ENCODE results near the gene BCAS1. TPM values are rescaled to one million over a fixed set of nuclear protein-coding genes. Genes with fewer than 3 reads are reported as not detected.

BCAS1 gene
- total RNA-seq, 4 donors from 2014 or later: not detected

DNA sequence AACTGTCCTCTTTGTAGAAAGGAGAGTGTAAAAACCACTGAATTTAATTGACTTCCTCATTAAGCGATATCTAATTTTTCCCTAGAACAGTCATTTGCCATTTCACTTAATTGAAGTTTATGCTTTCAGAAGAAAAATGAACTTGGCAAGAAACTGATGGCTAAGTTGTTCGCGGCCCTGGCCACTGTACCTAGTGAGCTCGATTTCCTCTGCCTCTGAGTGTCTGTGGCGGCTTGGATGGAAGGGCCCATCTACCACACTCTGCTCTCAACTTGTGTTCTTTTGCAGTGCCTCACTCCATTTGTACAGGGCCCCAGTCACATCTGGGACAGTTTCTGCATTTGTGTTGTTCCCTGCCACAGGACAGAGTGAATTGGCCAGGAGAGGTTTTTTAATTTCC is 102.9 kb downstream of the BCAS1 start:
- TF ChIP-seq, protein P1, sequence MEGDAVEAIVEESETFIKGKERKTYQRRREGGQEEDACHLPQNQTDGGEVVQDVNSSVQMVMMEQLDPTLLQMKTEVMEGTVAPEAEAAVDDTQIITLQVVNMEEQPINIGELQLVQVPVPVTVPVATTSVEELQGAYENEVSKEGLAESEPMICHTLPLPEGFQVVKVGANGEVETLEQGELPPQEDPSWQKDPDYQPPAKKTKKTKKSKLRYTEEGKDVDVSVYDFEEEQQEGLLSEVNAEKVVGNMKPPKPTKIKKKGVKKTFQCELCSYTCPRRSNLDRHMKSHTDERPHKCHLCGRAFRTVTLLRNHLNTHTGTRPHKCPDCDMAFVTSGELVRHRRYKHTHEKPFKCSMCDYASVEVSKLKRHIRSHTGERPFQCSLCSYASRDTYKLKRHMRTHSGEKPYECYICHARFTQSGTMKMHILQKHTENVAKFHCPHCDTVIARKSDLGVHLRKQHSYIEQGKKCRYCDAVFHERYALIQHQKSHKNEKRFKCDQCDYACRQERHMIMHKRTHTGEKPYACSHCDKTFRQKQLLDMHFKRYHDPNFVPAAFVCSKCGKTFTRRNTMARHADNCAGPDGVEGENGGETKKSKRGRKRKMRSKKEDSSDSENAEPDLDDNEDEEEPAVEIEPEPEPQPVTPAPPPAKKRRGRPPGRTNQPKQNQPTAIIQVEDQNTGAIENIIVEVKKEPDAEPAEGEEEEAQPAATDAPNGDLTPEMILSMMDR (IDR thresholded peaks at IDR 0.05; ENCODE audit: low read depth): peak; percentile 49

DNA sequence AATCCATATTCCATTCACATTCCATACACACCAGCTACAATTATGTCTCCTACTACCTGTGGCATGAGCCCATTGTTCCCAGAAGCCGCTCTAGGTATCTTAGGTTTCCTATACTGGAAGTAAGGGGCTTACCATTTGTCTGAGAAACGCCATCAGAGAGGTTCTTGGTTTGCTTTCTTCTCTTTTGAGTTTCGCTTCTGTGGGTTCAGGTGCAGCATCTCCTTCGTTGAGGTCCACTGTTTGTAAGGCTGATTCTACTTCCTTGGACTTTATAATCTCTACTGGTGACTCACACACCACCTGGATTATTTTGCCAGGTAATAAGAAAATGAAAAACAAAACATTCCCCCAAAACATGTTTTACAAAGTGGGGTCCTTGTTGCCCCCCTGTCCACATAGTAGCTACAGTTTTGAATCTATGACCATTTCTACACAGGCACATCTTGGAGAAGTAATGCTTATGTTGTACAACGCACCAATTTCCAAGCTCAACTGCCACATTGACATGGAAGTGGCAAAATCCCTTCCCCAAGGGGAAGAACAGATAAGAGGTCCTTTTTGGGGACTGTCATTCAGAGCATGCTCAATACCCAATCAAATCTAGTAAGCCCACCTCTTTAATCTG is 103.5 kb downstream of the BCAS1 start:
- TF ChIP-seq, protein P1 (IDR thresholded peaks at IDR 0.05; ENCODE audit: low read depth): no peak

GRCh38 chr20:53964501-53965253 is 105.7 kb downstream of the BCAS1 start:
- TF ChIP-seq, protein P1 (IDR thresholded peaks at IDR 0.05; ENCODE audit: low read depth): no peak

DNA sequence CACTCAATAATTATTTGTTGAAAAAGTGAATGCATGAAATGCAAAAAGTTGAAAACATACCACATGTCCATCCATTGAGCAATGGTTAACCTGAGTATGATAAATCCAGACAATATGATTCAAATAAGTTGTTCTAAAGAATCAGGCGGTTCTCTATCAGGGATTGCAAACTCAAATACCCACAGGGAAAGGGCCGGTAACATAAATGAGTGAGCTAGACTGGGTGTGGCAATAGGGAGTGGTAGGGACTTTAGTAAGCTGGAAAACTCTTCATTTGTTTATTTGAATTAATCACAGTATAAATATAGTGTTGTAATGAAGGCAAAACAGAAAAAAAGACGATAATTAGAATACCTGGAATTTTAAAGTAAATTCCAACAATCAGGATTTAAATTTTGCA is 106.3 kb downstream of the BCAS1 start:
- TF ChIP-seq, protein P1 (IDR thresholded peaks at IDR 0.05; ENCODE audit: low read depth): no peak

- TF ChIP-seq, protein P1 (IDR thresholded peaks at IDR 0.05; ENCODE audit: low read depth): no peak
These were observed 106.8 kb downstream of the BCAS1 start for GRCh38 chr20:53963635-53964034.

DNA sequence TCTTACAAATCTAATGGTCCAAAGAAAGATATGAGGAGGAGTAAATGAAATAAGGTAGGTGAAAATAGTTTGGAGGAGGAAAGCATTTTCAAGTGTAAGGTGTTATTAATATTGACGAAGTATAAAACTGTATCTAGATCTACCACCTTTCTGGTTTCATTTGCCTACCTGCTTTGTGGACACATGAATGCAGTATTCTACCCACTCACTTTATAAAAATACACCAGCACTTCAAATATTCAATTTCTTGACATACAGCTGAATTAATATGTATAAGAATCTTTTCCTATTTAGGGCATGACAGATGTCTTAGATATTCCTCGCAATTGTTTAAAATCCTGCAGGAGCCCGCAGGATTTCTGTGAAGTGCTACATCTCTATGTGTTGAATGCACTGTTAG is 108.0 kb downstream of the BCAS1 start:
- TF ChIP-seq, protein P1 (IDR thresholded peaks at IDR 0.05; ENCODE audit: low read depth): peak; percentile 70

GRCh38 chr20:53961527-53961926 is 108.9 kb downstream of the BCAS1 start:
- TF ChIP-seq, protein P1 (IDR thresholded peaks at IDR 0.05; ENCODE audit: low read depth): no peak

All from subcutaneous adipose tissue (tissue), 4 donors.